ENCODE results near the gene TMEM94.
"Not testable (repeated sequence)": the region's sequence is repeated elsewhere in the genome, so short reads cannot be mapped to it uniquely, and the experiment has no call there.

TMEM94 gene

DNA sequence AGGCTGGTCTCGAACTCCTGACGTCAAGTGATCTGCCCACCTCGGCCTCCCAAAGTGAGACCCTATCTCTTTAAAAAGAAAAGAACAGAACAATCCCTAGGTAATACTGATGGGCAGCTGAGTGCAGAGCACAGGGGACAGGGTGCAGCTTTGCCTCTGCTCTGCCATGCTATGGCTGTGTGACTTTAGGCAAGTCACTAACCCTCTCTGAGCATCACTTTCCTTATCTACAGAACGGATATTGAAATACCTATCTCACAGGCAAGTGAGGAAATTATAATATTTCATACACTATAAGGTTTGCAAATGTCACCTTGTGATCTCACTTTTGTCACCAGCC, 54.8 kb downstream of the TMEM94 start:
- DNase-seq (ENCODE audit: low spot score) (no peak), FAIRE-seq (no peak)

- FAIRE-seq (no peak), DNase-seq (ENCODE audit: low spot score) (peak; percentile 27)
Measured at GRCh38 chr17:75511610-75512575, 55.5 kb downstream of the TMEM94 start.

DNA sequence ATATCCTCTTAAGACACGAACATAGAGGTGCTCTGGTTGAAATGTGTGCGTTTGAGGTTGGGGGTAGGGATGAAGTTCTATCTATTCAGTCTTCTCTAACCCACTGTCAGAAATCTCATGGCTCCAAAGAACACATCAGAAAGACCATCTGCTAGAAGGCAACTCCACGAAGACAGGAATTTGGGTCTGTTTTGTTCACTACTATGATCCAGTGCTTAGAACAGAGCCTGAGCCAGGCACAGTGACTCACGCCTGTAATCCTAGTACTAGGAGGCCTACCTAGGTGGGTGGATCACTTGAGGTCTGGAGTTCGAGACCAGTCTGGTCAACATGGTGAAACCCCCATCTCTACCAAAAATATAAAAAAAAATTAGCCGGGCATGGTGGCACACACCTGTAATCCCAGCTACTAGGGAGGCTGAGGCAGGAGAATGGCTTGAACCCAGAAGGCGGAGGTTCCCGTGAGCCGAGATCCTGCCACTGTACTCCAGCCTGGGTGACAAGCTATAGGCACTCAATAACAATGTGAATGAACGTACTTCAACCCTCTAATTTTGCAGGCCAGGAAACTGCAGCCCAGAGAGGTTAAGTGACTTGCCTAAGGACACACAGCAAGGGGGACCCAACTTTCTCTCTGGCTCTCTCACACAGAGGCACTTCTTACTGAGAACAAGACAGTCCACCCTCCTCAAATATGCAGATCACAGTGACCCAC, 56.6 kb downstream of the TMEM94 start:
- no peak for DNase-seq (ENCODE audit: low spot score)
- no peak for FAIRE-seq

DNA sequence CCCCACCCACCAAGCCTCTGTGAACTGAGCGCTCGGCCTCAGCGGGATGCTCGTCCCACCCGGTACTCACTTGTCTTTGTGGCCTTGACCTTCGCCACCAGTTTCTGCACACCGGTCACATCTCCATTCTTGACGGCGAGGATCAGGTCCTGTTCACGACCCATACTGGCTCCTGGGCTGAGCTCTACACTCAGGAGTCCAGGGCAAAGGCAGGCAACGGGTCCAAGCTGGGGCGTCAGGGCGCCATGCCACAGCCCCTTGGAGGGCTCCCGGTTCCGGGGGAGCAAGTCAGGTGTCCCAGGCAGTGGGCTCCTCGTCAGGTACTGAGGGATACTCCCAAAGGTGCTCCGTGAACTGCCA, 57.2 kb downstream of the TMEM94 start:
- FAIRE-seq, result no peak
- no peak for DNase-seq (ENCODE audit: low spot score)

- no peak for FAIRE-seq
- DNase-seq (ENCODE audit: low spot score), result peak; percentile 32
Measured at GRCh38 chr17:75514299-75514918, 58.0 kb downstream of the TMEM94 start.

GRCh38 chr17:75514919-75515495, 58.6 kb downstream of the TMEM94 start:
- no peak for FAIRE-seq
- no peak for DNase-seq (ENCODE audit: low spot score)

DNA sequence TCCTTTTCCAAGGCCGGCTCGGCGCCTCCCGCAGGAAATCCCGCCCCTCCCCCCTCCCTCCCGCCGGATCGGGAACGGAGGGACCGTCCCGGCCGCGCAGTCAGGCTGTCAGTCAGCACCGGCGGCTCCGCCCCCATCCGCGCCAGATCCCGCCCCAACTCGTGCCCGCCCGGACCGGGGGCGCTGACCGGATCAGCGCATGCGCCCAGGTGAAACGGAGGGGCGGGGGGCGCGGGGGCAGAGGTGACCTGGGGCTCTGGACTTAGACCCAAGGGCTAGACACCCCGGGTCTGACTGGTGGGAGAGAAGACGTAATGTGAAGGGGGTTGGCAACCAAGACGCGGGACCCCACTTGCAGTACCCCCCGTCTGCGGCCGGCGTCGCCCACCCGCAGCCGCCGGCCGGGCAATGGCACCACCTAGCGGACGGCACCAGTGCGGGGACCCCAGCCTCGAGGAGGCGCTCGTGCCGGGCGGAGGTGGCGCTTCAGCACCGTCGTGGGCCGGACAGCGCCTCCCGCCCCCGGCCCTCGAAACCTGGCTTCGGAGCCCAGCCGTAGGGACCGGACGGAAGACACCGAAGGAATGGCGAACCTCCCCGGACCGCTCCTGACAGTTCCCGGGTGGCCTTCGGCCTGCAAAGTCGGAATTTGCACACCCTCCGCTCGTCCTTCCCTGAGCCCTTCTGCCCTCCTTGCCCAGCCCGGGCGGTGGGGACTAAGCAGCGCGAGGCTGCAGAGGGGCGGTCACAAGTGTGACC, 59.2 kb downstream of the TMEM94 start, which contains the start of gene CASKIN2:
Gene CASKIN2 (minus strand): TSS at position 42 of the 759 bp plus-strand sequence. CDS start 1,733 bp downstream, outside the sequence.
- FAIRE-seq (no peak), DNase-seq (ENCODE audit: low spot score) (peak; percentile 80)

- FAIRE-seq, result no peak
- peak; percentile 71 for DNase-seq (ENCODE audit: low spot score)
Measured at GRCh38 chr17:75516255-75516618, 59.8 kb downstream of the TMEM94 start, which contains the start of gene TSEN54. Gene TSEN54 (plus strand): TSS chr17:75516528. CDS start chr17:75516561, 33 bp downstream.

DNA sequence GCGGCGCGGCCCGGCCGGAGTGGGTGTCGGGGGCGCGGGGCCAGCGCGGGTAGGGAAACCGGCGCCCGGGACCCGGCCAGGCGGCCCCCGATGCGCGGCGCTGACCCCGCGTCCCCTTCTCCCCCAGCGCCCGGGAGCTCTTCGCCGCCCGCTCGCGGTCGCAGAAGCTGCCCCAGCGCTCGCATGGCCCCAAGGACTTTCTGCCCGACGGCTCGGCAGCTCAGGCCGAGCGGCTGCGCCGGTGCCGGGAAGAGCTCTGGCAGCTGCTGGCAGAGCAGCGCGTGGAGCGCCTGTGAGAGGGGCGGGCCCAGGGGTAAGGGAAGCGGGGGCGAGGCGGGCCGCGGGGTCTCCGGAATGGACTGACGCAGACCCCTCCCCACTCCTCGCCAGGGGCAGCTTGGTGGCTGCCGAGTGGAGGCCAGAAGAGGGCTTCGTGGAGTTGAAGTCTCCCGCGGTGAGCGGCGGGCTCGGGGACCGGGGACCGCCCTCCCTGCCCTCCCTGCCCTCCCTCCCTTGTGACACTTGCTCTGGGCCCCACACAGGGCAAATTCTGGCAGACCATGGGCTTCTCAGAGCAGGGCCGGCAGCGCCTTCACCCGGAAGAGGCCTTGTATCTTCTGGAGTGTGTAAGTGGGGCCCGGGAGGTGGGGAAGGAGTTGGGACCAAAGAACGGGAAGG, 60.3 kb downstream of the TMEM94 start:
- FAIRE-seq (no peak), DNase-seq (ENCODE audit: low spot score) (no peak)

DNA sequence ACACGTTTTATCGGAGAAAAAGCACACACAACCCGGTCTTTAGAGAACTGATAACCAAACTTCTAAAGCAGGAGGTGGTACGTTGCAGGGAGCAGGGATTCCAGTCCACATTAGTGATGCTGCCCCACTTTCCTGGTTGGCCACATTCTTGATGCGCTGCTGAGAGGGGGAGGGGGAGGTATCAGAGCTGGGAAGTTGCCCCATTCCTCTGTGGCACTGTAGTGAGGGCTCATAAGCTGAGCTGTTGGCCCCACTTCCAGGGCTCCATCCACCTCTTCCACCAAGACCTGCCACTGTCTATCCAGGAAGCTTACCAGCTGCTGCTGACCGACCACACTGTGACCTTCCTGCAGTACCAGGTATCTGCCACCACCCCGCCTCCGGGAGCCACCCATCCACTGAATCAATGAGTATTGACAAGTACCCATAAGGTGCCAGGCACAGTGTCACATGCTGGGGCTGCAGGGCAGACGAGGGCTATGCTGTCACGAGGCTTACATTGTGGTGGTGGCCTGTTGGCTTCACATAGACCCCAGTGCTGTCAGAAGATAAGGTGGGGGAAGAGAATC, 60.9 kb downstream of the TMEM94 start:
- FAIRE-seq (no peak), DNase-seq (ENCODE audit: low spot score) (no peak)

GRCh38 chr17:75518201-75518600, 61.8 kb downstream of the TMEM94 start:
- DNase-seq (ENCODE audit: low spot score) (no peak), FAIRE-seq (no peak)

DNA sequence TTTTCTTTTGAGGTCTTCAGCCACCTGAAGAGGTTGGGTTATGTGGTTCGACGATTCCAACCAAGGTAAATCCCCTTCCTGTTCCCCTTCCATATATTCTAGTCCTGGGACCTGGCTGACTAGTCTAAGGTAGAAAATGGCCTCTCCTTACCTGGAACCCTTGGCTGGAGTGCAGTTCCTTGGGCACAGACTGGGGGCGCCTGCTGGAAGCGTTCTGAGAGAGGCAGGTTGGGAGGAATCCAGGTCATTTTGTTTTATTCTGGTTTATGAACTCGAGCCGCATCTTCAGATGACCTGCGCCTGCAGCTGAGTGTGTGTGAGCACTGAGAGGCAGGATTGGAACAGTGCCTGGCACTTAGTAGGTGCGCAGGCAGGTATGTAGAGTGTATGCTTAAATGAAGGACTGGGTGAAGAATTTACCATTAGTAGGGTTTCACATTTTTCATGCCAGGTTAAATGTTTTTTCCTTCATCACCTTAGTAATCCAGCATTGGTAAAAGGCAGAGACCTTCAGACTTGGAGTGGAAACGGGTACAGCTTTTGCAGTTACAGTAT, 62.6 kb downstream of the TMEM94 start:
- DNase-seq (ENCODE audit: low spot score) (no peak), FAIRE-seq (no peak)

- FAIRE-seq; DNase-seq (ENCODE audit: low spot score): not testable (repeated sequence)
Measured at GRCh38 chr17:75520413-75520812, 64.0 kb downstream of the TMEM94 start.

DNA sequence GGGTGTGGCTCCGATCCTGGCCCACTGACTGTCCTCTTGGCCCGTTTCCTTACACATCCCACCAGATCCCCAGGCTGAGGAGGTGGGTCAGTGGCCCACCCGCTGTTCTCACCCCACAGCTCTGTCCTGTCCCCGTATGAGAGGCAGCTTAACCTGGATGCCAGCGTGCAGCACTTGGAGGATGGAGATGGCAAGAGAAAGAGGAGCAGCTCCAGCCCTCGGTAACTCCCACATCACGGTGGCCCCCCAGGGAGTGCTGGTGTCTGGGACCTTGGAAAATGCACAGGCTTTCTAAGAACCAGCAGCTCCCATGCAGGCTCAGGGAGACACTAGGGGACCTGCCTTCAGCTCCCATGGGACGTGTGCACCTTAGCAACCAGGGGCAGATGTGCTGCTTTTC, 64.9 kb downstream of the TMEM94 start:
- no peak for FAIRE-seq
- no peak for DNase-seq (ENCODE audit: low spot score)

DNA sequence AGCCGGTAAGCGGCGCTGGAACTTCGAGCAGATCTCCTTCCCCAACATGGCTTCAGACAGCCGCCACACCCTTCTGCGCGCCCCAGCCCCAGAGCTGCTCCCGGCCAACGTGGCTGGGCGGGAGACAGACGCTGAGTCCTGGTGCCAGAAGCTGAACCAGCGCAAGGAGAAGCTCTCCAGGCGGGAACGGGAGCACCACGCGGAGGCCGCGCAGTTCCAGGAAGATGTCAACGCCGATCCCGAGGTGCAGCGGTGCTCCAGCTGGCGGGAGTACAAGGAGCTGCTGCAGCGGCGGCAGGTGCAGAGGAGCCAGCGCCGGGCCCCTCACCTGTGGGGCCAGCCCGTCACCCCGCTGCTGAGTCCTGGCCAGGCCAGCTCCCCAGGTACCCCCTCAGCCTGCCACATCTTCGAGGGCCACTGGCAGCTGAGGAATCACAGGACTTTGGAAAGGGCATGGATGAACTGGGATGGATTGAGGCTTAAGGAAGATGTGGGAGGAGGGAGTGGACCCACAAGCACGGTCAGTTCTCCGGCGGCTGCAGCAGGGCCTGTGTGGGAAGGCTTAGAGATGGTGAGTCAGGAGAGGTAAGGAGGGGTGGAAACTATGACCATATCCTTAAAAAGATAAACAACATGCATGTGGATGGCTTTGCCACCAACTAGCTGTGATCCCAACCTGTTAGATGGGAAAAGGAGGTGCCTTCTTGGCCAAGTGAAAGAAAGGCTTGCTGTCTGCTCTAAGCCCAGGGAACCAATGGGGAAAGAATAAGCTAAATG, 65.7 kb downstream of the TMEM94 start:
- no peak for FAIRE-seq
- DNase-seq (ENCODE audit: low spot score), result no peak

GRCh38 chr17:75523647-75524046, 67.2 kb downstream of the TMEM94 start:
- DNase-seq (ENCODE audit: low spot score), result no peak
- no peak for FAIRE-seq

DNA sequence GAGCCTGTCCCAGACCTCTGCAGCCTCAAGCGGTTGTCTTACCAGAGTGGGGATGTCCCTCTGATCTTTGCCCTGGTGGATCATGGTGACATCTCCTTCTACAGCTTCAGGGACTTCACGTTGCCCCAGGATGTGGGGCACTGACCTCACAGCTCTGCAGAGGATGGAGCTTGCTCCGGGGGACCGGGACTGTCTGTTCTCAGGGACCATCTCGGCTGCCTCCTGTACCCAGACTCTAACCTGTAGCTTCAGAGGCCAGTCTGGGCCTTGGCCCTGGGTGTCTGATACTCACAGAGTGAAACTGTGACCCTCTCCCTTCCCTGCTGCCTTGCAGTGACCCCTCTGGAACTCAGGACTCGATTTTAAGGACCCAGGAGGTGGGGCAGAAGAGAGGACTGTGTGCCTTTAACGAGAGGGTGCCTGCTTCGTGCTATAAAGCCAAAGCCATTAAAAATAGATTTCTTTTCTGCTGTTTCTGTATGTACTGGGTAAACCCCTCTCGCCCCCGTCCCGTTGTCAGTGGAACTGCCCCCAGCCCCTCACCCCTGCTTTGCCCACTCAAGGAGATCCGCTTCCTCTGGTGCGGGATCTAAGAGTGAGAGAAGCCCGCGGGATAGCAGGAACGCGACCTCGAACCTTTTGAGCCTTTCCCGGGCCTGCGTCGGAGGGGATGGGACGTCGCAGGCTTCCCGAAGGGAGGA, 68.0 kb downstream of the TMEM94 start:
- FAIRE-seq (no peak), DNase-seq (ENCODE audit: low spot score) (no peak)
